Islet of Langerhans (tissue), 1 donor: ENCODE results near the gene ATP6V0A1.

Experiments used
- FAIRE-seq: peaks from one replicate; lab custom pipeline; 2011; peaks lifted over from hg19 to GRCh38; lab: Jason Lieb, UNC

Gene ATP6V0A1

DNA sequence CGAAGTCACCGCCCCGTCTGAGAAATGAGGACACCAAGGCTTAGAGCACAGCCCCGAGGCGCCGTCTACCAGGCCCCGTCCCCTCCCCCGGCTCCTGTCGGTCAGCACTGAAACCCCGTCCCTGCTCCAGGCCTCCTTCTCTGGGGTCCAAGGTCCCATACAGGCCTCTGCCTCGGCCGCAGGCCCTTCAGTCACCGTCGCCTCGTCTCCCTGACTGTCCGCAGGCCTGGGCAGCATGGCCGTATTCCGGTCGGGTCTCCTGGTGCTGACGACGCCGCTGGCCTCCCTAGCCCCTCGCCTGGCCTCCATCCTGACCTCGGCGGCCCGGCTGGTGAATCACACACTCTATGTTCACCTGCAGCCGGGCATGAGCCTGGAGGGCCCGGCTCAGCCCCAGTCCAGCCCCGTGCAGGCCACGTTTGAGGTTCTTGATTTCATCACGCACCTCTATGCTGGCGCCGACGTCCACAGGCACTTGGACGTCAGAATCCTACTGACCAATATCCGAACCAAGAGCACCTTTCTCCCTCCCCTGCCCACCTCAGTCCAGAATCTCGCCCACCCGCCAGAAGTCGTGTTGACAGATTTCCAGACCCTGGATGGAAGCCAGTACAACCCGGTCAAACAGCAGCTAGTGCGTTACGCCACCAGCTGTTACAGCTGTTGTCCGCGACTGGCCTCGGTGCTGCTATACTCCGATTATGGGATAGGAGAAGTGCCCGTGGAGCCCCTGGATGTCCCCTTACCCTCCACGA, 103.9 kb downstream of the ATP6V0A1 start:
- no peak for FAIRE-seq

DNA sequence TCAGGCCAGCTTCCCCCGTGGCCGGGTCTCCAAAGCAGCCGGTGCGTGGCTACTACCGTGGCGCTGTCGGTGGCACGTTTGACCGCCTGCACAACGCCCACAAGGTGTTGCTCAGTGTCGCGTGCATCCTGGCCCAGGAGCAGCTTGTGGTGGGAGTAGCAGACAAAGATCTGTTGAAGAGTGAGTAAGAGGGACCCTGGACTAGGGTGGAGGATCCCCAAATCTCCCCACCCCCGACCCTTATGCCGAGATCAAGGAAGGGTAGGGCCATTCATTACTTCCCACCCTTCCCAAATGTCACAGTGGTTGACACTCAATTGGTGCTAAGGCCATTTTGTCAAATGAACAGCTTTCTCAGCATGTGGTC, 104.4 kb downstream of the ATP6V0A1 start:
- FAIRE-seq = no peak

DNA sequence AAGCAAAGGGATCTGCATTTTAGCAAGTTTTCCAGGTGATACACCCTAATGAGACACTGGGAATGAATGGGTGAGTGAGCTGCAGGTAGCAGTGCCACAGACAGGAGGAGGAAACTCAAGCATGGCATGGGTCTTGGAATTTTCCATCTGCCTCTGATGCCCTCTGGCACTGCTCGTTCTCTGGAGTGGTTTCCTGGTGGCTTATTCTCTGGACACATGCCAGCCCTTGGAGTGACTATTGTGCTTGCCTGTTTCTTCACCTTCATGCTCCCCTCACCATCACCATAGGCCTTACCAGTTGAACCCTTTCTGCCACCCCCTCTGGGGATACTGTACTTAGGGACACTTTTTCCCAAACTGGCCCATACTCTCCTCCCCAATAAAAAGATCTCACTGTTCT, 104.9 kb downstream of the ATP6V0A1 start:
- no peak for FAIRE-seq

DNA sequence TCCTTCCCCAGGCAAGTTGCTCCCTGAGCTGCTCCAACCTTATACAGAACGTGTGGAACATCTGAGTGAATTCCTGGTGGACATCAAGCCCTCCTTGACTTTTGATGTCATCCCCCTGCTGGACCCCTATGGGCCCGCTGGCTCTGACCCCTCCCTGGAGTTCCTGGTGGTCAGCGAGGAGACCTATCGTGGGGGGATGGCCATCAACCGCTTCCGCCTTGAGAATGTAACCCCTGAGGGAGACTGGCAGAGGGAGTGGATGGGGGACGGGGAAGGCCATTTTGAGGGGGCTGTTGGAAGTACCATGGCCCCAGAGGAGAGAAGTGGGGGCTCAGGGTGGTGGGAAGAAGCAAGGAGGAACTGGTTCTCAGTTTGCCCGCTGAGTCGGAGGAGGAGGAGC, 105.3 kb downstream of the ATP6V0A1 start:
- no peak for FAIRE-seq

DNA sequence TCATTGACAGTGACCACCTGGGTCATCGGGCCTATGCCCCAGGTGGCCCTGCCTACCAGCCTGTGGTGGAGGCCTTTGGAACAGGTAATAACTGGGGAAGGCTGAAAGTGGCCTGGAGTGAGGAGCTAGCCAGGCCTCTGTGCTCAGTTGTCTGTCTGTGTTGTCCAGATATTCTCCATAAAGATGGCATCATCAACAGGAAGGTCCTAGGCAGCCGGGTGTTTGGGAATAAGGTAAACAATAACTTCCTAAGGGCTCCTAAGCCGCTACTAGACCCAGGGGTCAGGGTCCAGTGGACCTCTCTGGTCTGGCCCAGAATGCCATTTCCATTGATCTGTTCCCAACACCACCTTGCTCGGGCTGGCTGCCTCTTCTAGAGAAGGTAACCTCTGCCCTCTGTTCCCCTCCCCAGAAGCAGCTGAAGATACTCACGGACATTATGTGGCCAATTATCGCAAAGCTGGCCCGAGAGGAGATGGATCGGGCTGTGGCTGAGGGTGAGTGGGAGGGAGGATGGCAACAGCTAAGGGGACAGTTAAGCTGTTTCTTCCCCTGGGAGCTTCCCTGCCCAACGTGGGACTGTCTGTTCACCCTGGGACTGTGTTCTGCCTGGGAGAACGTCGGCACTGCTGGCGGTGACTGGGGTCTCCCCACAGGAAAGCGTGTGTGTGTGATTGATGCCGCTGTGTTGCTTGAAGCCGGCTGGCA, 106.3 kb downstream of the ATP6V0A1 start:
- no peak for FAIRE-seq

DNA sequence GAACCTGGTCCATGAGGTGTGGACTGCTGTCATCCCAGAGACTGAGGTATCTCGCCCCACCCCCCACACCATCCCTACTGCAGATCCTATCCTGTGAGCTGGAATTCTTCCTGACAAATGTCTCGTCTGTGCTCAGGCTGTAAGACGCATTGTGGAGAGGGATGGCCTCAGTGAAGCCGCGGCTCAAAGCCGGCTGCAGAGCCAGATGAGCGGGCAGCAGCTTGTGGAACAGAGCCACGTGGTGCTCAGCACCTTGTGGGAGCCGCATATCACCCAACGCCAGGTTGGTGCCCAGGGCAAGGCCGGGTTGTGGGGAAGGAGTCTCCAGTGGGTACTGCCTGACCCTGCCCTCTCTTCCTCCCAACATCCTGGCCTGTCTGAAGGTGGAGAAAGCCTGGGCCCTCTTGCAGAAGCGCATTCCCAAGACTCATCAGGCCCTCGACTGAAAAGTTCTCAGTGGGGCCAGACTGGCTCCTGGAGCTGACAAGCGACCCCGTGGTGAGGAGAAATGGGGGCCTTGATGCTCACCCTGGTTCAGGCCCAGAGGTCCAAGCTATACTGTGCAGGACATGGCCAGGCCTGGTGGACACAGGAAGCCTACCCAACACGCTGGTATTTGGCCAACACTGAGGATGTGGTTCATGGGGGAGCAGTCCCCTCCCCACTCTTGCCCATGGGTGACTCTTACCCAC, 107.0 kb downstream of the ATP6V0A1 start:
- no peak for FAIRE-seq

DNA sequence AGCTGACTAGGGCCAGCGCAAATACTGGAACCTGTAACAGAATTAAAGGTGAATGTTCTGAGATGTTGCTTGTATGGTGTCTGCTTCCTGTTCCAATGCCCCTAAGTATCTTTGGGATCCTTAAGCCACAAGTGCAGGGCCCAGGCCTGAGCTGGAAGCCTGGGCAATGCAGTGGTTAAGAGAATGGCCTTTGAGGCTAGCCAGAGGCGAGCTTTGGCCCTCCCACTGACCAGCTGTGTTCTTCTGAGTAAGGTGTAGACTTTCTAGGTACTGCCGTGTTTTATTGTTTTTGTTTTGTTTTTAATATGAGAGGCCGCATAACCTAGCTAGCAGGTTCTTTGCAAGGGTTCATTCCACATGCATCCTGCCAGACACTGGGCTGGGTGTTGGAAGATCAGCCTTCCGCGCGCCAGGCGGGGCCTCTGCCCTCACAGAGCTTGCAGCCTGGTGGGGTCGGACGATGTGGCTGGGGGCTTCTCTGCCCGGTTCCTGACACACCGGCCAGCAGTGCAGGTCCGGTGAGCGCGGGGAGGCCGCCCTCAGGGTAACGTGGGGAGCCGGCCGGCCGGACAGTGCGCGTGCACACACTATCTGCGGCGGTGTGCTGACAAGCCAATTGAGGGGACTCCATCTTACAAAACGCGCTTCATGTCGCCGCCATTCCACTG, 107.7 kb downstream of the ATP6V0A1 start:
- no peak for FAIRE-seq

DNA sequence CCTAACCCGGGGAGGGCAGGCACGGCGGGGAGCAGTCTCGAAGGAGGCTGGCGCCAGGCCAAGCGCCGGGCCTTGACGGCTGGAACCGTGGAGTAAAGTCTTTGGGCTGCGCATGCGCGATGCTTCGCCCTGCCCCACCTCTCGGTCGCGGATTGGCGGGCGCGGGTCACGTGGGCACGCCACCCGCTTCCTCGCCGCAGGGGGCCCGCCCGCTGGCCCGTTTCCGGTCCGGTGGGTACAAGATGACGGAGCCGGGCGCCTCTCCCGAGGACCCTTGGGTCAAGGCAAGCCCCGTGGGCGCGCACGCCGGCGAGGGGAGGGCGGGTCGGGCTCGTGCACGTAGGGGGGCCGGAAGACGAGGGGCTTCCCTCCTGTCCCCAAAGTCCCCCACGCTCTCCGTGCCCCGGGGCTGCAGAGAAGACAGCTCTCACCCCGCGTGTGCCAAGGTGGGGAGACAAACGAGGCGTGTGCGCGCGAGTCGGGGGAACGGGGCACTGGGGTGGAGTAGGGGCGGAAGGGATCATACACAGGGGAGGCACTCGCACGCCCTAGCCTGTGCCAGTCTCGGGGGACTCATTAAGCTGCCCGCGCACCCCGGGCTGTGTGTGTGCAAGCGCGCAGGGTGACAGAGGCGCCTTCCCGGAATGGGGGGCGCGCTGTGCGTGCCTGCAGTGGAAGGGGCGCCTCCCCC, 108.3 kb downstream of the ATP6V0A1 start, which contains the start of gene MLX:
MLX (plus strand) TSS at position 218 of the 691 bp plus-strand sequence; CDS start at position 243, 25 bp downstream.
- FAIRE-seq = no peak

DNA sequence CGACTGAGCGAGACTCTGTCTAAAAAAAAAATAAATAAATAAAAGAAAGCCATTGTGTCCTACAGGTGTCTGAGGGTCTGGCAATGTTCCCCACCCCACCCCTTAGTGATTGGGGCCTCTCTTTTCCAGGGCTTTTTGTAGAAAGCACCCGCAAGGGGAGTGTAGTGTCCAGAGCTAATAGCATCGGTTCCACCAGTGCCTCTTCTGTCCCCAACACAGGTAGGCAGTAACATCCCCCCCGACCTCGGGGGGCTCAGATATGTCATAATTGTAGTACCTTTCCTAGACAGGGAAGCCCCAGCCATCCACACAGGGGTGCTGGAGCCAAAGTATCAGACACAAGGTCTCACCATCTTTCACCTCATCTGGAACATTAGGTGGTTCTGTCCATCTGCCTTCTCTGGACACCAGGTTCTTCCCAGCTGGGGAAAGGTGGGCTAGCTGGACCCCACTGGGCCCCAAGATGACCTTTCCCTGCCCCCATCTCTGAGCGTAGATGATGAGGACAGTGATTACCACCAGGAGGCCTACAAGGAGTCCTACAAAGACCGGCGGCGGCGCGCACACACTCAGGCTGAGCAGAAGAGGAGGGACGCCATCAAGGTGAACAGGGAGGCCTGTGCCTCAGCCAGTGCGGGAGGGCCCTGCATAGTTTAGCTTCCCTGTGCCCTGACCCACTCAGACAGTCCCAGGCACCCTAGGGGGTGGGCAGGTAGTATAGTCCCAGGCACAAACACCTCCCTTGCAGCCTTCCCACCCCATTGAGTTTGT, 109.8 kb downstream of the ATP6V0A1 start:
- no peak for FAIRE-seq

DNA sequence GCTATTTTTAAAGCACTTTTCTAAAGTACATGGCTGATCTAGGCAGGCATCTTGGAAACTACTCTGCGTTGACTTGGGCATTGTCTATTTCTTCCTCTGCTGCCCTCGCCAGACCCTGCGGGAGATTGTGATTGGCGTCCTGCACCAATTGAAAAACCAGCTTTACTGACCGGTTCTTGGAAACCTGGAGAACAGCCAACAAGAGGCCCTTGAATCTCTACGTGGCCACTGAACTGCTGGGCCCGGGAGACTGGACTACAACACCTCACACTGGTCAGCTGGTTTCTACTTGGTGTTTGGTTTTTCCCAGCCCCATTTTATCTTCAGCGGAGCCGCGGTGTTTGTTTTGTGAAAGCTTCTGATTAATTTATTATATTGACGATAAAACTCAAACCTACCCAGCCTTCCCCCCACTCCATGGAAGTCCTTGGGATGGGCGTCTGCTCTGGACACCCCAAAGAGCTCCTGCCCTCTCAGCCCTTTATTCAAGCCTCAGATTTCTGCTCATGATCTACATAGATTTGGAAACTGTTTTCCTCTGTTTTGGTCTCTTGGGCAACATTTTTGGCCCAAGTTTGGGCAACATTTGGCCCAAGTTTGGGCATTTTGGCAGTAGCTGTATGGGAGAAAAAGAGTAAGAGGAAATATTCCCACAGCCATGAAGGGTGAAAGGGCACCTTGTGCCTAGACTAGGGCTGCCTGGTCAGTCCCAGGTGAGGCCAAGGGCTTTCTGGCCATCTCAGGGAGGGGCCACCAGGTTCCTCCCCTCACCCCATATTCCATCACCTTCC, 113.0 kb downstream of the ATP6V0A1 start:
- FAIRE-seq = no peak
